ENCODE results near the gene PGRMC2.
A peak's percentile ranks its signal among the peaks of the same experiment; 100 is the strongest.
"Not testable (repeated sequence)": the region's sequence is repeated elsewhere in the genome, so short reads cannot be mapped to it uniquely, and the experiment has no call there.

The PGRMC2 gene

GRCh38 chr4:128256539-128256938 lies 31.1 kb downstream of the PGRMC2 start:
- no peak for DNase-seq (ENCODE audit: low read depth)
- no peak for TF ChIP-seq CTCF (conservative IDR thresholded peaks at IDR 0.05; ENCODE audit: low read depth, low read length)
- no peak overlapping the region for H3K4me3 ChIP-seq (ENCODE audit: low read depth, low read length)

GRCh38 chr4:128255906-128256305 lies 31.7 kb downstream of the PGRMC2 start:
- TF ChIP-seq CTCF (conservative IDR thresholded peaks at IDR 0.05; ENCODE audit: low read depth, low read length) = no peak
- no peak overlapping the region for H3K4me3 ChIP-seq (ENCODE audit: low read depth, low read length)
- DNase-seq (ENCODE audit: low read depth) = no peak

- H3K4me3 ChIP-seq (ENCODE audit: low read depth, low read length) = no peak overlapping the region
- no peak for TF ChIP-seq CTCF (conservative IDR thresholded peaks at IDR 0.05; ENCODE audit: low read depth, low read length)
- DNase-seq (ENCODE audit: low read depth) = no peak
Observed at GRCh38 chr4:128249787-128250668, 37.6 kb downstream of the PGRMC2 start.

GRCh38 chr4:128247906-128248305 lies 39.7 kb downstream of the PGRMC2 start:
- H3K4me3 ChIP-seq (ENCODE audit: low read depth, low read length) = no peak overlapping the region
- TF ChIP-seq CTCF (conservative IDR thresholded peaks at IDR 0.05; ENCODE audit: low read depth, low read length) = no peak

GRCh38 chr4:128245391-128245790 lies 42.2 kb downstream of the PGRMC2 start:
- not testable (repeated sequence) for DNase-seq (ENCODE audit: low read depth); H3K4me3 ChIP-seq (ENCODE audit: low read depth, low read length)

More at GRCh38 chr4:128247906-128248305, 39.7 kb downstream of the PGRMC2 start:
- no peak for DNase-seq (ENCODE audit: low read depth)

- DNase-seq (ENCODE audit: low read depth) = peak; percentile 68
- H3K4me3 ChIP-seq (ENCODE audit: low read depth, low read length) = no peak overlapping the region
- no peak for TF ChIP-seq CTCF (conservative IDR thresholded peaks at IDR 0.05; ENCODE audit: low read depth, low read length)
Observed at GRCh38 chr4:128244379-128244778, 43.2 kb downstream of the PGRMC2 start.

- no peak overlapping the region for H3K4me3 ChIP-seq (ENCODE audit: low read depth, low read length)
- TF ChIP-seq CTCF (conservative IDR thresholded peaks at IDR 0.05; ENCODE audit: low read depth, low read length) = no peak
- DNase-seq (ENCODE audit: low read depth) = no peak
Observed at GRCh38 chr4:128242601-128243000, 45.0 kb downstream of the PGRMC2 start.
